Endometrial microvascular endothelial cells (primary cell): ENCODE data around the gene BABAM2. TPM values are rescaled to one million over a fixed set of nuclear protein-coding genes. Genes with fewer than 3 reads are reported as not detected.

Source experiments
- in situ Hi-C: cut with HindIII; loops from 2 replicates; pipeline ENCODE4 v1.10.0; 2017; ENCODE audit warnings: low sequenced_read_pairs, low pct_unique_long_range_greater_than_20kb; ENCODE audit errors: inconsistent ontology term
- total RNA-seq: library from RNA; depleted of rRNA; stranded (reverse); fragments of >200 nt; gene quantifications from one replicate; pipeline ENCODE4 v1.2.3, GENCODE V29; 2015; ENCODE audit errors: inconsistent ontology term

BABAM2 gene
- total RNA-seq, 1 donor from 2014 or later, result 24.8 TPM

GRCh38 chr2:28193630-28194403, 303.3 kb downstream of the BABAM2 start:
- in situ Hi-C loops, result no loop called here

DNA sequence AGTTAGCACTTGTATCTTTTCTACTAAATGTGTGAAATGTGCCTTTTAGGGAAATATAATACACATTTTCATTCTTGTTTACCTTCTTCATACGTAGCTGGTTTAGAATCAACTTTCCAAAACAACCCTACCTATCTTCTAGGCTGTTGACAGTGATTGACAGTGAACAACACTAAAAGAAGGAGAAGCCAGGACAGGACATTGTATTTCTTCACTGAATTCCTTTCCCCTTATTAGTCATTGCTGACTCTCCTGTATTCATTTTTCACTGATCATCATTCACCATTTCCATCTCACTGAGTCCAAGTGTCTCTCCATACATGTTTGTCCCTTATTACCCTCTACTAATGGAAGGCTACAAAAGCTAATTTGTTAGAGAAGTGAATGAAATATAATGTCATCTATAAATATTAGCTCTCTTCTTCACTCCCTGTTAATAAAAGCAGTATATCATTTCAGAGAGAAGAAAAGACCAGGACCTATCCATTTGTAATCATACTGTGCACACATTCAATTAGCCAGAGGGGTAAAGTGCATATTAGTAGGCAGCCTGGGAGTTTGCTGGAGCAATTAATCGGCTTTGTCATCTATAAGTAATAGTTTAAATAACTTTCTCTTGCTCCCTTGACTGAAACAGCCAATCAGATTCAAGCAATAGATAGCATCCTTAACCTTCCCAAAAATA, 309.6 kb downstream of the BABAM2 start:
- in situ Hi-C loops, result no loop called here

GRCh38 chr2:28201671-28202180, 311.2 kb downstream of the BABAM2 start:
- in situ Hi-C loops, result no loop called here

DNA sequence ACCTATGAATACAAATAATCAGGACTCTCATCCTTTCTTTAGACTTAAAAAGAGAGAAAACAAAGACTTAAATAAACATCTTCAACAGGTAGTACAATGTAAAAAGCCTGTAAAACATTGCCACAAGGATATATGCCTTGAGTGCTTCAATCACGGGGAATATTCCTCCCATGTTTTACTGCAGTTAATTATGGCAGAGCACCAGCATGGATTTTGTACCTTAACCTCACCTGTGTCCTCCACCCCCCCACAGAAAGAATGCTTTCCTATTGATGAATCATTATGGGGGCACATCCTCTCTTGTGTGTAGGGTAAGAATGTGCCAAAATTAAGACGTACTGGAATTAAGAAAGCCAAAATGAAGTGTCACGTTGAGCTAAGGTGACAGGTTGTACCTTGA, 312.2 kb downstream of the BABAM2 start:
- in situ Hi-C loops, result no loop called here

- in situ Hi-C loops, result no loop called here
Measured at GRCh38 chr2:28206762-28207161, 316.2 kb downstream of the BABAM2 start.

DNA sequence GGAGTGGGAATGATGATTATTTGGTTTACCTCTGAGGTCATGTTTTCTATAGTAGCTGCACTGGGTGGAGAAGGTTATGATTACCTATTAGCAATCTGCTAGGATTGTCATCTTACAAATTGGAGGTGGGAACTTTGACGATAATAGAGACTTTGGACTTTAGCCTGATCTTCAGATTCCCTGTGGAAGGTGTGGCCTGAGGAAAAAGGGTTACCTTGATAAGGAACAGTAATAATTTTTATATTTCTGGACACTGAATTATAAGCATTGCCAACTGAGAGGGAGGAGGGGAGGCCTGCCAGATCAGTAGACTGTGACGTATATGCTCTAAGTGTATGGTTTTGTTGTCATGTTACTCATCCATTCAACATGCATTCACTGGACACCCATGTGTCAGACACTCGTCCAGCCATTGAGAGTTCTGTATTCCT, 318.7 kb downstream of the BABAM2 start:
- in situ Hi-C loops, result no loop called here

GRCh38 chr2:28209864-28210263, 319.3 kb downstream of the BABAM2 start:
- in situ Hi-C loops, result no loop called here

GRCh38 chr2:28210535-28210934, 320.0 kb downstream of the BABAM2 start:
- in situ Hi-C loops, result no loop called here

DNA sequence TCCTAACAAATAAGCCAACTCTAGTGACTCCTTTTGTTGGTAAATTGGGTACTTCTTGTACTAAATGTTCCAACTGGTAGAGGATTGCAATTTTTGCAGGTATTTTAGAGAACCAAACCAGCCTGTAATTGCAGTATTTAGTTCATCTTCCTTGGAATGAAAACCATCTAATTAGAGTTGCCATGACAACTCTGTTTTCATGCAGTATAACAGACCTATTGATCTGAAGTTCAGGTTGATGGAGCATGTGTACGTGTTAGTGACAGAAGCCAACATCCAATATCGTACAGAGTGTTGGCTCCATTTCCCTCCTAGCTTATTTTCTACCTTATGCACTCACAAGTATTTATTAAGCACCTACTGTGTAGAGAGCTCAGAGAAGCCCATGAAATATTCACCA, 325.8 kb downstream of the BABAM2 start:
- in situ Hi-C loops, result no loop called here

DNA sequence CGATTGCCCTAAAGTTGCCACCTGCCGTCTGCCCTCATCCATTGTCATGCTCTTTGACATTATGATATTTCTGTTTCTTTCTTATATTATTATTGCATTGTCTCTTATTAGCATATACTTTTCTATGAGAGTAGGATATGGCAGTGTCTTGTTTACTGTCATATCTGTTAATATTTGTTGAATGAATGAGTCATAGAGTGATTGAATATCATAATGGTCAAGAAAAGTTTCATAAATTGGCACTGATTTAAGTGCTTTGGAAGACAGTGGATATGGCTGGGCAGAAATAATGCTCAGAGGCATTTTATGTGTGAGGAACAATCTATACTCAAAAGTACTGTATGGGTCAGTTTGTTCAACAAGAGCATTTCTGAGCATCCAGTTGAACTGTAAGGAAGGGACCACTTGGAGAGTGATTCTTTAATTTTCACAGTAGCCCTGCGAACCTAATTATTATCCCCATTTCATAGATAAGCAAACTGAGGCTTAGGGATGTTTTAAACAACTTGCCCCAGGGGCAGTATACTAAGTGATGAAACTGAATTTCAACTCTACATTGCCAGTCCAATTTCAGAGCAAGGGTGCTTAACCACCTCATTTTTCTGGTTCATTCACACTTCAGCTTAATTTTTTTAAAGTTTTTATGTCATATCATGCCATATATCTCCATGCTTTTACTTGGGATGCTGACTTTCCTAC, 326.7 kb downstream of the BABAM2 start:
- in situ Hi-C loops, result no loop called here

DNA sequence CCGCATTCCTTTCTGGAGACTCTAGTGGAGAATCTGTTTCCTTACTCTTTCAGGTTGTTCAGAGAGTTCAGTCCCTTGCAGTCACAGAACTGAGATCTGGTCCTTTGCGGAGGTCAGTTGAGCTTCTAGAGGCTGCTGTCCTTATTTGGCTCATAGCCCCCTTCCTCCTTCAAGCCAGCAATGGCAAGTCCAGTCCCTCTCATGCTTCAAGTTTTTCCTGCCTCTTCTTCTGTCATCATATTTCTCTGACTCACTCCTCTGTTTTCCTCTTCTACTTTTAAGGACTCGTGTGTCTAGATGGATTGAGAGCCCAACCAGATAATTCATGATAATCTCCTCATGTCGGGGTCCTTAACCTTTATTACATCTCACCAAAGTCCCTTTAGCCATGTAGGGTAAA, 328.6 kb downstream of the BABAM2 start:
- in situ Hi-C loops, result no loop called here

- in situ Hi-C loops, result no loop called here
Measured at GRCh38 chr2:28219758-28220368, 329.3 kb downstream of the BABAM2 start.

DNA sequence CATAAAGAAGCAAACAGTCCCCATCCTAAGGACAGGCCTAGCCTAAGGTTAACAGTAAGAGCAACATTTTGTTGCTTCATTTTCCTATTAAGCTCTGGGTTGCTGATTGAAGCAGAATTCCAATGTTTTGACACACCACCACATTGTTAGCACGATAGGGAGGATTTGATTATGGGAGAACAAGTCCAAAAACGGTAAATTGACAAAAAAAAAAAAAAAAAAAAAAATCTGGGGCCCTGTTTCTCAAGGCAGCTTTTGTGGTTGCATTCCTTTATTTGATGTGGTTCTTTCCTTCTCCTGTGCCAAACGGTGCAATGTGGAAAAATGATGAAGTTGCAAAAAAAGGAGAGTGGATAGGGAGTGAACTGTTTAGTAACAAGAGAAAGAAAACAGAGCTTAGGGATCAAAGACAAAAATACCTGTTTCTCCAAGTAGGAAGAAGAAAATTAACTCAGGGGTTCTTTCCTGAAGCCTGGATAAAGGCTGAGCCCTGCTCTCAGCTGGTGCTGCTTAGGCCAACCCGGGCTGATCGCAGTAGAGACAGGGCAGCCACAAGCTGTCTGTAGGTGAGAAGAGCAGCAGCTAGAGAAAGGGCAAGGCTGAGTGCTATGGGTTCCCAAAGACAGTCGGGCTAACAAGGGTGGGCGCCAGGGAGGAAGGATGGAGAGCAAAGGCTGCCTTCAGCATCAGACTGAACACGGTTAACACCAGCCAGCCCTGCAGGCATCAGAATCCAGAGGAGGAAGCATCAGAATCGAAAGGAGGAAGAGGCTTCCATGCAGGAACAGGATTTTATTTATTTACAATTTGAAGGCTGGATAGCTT, 334.3 kb downstream of the BABAM2 start:
- in situ Hi-C loops, result no loop called here

DNA sequence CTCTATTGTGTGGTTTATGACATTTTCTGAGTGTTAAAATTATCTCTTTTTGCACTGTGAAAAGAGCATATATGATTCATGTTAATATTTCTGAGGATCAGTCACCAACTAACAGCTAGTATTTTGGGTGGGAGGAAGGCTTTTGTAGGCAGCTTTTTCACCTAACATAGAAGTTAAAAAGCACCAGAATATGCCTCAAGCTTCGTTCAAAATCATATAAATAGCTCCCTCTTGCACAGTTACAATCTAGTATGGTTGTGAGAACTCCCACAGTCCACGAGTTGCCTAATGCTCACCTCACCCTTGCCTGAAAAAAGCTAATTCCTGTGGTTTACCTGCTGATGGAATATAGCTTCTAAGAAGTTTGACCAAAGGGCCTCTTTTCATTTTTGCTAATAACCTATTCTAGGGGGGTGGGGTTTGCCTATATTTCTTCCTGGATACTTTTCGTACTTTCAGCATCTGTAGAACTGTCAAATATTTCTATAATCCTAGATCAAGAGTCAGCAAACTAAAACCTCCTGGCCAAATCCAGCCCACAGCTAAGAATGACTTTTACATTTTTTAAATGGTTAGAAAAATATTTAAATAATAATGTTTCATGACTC, 335.0 kb downstream of the BABAM2 start:
- in situ Hi-C loops, result no loop called here

GRCh38 chr2:28226558-28226957, 336.0 kb downstream of the BABAM2 start:
- in situ Hi-C loops, result no loop called here

GRCh38 chr2:28227498-28227897, 337.0 kb downstream of the BABAM2 start:
- in situ Hi-C loops, result no loop called here

GRCh38 chr2:28228434-28228995, 338.0 kb downstream of the BABAM2 start:
- in situ Hi-C loops, result no loop called here

- in situ Hi-C loops, result no loop called here
Measured at GRCh38 chr2:28231110-28231631, 340.6 kb downstream of the BABAM2 start.
